Left kidney (tissue), 2 donors: ENCODE results near the gene AAK1. TPM values are rescaled to one million over a fixed set of nuclear protein-coding genes. Genes with fewer than 3 reads are reported as not detected.
"Not testable (repeated sequence)": the region's sequence is repeated elsewhere in the genome, so short reads cannot be mapped to it uniquely, and the experiment has no call there.

Source experiments
- DNase-seq: peaks from one replicate; pipeline ENCODE4 v3.0.0-alpha.2; 2013
- polyA plus RNA-seq: library from polyadenylated mRNA; unstranded; fragments of 120-200 nt; gene quantifications from one replicate; pipeline ENCODE4 v1.2.1, GENCODE V29; 2013; ENCODE audit not compliant: insufficient read length

AAK1 gene
- polyA plus RNA-seq, 1 donor = 26.5 TPM

DNA sequence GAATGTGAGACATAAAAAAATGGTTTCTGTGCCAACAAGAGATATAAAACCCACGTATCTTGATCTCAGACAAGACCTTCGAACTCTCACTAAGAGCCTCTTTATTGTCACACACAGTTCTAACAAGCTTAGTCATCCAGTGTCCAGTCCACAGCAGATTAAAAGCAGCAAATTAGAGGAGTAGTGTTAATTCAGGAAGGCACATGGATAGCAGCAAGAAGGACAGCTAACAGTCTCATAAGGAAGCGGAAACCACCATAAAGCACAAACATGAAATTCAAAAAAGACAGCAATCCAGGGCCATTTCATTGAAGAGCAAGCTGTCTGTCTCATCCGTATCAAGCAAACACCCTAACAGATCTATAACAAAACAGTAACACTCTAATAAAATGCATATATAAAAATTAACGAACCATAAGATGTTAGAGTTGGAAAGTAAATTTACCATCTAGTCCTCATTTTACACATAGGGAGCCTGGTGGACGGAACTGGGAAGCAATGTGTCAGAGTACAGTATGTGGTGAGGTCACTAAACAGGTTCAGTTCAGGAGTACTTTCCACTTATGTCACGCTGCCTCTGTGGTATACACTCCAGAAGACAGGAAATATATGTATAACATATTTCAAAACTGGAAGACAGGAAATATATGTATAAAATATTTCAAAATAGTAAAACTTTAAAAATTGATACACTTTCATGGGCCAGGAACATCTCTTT lies 18.3 kb downstream of the AAK1 start:
- no peak for DNase-seq

DNA sequence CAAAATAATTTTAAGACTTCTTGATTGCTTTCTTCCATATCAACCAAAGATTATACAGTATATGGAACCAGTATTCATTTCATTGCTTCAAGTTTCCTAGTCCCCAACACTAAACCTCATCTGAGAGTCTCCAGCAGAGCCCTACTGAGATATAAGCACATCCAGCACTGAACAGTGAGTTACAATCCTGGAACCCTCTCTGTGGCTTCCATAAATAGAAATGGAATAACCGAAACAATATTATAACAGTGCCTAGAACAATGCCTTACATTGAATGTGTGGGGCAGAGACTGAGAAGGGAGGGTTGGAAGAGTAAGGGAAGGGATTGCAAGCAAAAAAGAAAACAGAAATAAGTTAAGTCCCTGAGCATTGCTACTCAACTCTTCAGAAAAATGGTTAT lies 18.9 kb downstream of the AAK1 start:
- no peak for DNase-seq

DNA sequence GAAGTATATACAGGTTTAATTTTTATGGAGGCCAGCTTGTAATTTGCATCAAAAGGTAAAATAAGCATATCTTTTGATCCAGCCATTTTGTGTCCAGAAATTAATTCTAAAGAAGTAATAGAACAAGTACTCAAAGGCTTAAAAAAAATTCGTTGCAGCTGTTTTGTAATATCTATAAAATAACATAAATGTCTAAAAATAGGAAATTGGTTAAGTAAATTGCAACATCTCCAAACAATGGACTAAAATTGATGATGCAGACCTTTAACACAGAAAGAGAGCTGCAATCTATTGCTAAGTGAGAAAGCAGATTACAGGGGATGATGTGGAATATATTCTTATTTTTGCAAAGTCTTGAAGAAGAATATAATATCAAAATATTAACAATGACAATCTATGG lies 19.4 kb downstream of the AAK1 start:
- no peak for DNase-seq

DNA sequence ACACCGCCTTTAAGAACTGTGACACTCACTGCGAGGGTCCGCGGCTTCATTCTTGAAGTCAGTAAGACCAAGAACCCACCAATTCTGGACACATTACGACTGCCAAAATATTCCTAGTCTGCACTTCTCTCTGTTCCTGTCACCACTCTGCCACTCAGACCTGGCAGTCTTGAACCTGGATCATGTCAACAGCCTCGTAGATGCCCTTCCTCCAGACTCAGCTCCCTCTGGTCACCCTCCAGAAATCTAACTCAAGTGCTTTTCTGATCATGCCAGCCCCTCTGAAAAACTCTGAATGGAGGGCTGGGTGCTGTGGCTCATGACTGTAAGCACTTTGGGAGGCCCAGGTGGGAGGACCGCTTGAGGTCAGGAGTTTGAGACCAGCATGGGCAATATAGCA lies 20.3 kb downstream of the AAK1 start:
- DNase-seq = no peak

DNA sequence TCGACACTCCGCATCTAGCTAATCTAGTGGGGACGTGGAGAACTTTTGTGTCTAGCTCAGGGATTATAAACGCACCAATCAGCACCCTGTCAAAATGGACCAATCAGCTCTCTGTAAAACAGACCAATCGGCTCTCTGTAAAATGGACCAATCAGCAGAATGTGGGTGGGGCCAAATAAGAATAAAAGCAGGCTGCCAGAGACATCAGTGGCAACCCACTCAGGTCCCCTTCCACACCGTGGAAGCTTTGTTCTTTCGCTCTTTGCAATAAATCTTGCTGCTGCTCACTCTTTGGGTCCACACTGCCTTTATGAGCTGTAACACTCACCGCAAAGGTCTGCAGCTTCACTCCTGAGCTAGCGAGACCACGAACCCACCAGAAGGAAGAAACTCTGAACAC lies 20.7 kb downstream of the AAK1 start:
- not testable (repeated sequence) for DNase-seq

DNA sequence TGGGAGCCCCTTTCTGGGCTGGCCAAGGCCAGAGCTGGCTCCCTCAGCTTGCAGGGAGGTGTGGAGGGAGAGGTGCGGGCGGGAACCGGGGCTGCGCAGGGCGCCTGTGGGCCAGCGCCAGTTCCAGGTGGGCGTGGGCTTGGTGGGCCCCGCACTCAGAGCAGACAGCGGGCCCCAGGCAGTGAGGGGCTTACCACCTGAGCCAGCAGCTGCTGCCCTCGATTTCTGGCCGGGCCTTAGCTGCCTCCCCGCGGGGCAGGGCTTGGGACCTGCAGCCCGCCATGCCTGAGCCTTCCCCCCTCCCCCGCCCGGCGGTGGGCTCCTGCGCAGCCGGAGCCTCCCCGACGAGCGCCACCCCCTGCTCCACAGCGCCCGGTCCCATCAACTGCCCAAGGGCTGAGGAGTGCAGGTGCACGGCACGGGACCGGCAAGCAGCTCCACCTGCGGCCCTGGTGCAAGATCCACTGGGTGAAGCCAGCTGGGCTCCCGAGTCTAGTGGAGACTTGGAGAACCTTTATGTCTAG lies 21.5 kb downstream of the AAK1 start:
- not testable (repeated sequence) for DNase-seq

DNA sequence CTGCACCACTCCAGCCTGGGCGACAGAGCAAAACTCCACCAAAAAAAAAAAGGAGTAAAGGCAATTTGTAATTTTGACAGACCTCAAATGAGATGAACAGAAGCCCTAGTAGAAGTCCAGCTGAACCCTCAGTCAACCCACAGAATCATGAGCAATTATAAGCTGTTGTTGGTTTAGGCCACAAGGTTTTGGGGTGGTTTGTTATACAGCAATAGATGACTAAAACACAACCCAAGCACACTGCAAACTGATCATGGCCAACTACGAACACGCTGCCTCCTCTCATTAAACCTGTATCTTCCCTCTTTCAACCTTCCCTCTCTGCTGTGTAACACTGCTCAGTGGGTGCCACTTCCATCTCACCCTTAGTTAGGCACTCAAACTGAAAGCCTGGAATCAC lies 22.1 kb downstream of the AAK1 start:
- DNase-seq = no peak

DNA sequence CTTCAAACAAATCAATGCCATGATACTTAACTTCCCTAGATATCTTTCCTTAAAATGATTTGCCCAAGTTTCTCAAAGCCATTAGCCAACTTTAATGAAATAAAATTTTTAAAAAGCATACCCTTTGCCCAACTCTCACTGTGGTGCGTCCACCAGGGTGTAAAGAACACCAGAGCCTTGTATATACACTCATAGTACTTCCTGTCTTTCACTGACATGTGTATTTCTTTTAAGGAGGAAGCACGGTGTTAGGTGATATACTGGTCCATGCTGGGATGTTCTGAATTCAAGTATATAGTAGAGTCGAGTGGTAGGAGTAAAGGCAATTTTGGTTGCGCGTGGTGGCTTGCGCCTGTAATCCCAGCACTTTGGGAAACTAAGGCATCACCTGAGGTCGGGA lies 22.7 kb downstream of the AAK1 start:
- DNase-seq = no peak

DNA sequence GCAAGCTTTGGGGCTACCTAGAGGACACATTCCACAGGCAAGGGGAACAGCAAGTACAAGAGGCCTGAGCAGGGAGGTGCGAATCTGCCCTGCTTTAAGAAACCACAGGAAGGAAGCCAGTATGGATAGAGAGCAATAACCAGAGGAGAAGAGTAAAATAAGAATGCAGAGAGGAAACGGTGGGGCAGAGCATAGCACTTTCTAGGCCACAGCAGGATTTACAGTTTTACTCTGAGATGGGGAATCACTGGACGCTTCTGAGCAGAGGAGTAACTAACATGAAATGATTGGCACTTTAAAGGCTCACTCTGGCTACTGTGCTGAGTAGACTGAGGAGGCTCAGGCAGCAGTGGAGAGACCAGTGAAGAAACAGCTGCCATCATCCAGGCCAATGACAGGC lies 23.8 kb downstream of the AAK1 start:
- no peak for DNase-seq

DNA sequence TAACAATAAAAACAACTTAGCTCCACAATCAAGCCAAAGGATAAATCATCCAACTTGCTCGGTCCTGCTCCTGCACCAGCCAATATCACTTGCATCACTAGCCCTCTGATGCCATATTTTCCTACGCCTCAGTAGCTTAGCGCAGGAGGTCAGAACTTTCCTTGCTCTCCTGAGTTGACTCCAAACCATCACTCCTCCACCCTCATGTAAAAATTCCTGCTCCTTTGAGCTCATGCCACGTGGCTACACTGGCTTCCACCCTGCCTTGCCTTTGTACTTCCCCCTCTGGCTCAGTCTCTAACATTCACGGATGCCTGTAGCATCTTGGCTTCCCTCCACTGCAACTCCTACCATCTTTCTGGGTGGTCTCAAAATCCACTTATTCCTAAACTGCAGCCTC lies 25.2 kb downstream of the AAK1 start:
- DNase-seq = no peak

DNA sequence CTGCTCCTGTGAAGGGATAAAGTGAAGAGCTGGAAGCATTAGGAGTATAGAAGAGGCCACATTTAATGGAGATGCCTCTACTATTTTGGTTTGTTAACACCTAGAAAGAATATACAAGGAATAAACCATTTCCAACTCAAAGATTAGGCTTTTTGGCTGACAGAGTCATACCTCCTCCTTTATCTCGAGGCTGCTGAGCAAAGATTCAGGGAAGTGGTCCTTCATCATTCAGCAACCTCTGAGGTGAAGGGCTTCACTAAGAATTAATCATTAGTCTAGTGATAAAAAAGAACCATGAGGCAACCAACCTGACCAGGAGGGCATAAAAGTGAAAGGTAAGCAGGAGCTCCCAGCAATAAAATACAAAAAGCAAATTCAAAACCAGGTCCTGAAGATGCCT lies 25.8 kb downstream of the AAK1 start:
- DNase-seq = no peak

DNA sequence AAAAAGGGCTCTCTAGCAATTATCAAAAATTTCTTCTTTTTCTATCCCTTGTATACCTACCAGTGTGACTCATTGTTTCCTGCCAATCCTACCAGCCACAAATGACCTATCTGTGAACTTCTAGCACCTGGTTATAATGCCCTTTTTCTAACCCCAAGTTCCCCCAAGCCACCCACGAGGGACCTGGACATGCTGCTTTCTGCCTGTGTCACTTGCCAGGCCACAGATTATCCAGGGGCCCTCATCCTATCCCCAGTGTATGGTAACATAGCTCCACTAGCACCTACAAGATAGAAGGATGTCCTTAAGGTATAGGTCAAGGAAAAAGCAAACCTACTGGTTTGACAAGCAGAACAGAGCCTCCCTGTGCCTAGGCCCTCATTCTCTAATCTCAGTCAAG lies 26.8 kb downstream of the AAK1 start:
- DNase-seq = no peak

DNA sequence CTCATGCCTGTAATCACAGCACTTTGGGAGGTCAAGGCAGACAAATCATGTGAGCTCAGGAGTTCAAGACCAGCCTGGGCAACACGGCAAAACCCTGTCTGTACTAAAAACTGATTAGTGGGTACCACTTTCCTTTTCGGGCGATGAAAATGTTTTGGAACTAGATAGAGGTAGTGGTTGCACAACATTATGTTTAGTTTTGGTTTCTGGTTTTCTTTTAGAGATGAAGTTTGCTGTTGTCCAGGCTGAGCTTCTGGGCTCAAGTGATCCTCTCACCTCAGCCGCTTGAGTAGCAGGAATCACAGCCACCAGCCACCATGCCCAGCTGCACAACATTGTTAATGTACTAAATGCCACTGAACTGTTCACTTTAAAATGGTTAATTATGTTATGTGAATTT lies 27.6 kb downstream of the AAK1 start:
- DNase-seq = no peak

DNA sequence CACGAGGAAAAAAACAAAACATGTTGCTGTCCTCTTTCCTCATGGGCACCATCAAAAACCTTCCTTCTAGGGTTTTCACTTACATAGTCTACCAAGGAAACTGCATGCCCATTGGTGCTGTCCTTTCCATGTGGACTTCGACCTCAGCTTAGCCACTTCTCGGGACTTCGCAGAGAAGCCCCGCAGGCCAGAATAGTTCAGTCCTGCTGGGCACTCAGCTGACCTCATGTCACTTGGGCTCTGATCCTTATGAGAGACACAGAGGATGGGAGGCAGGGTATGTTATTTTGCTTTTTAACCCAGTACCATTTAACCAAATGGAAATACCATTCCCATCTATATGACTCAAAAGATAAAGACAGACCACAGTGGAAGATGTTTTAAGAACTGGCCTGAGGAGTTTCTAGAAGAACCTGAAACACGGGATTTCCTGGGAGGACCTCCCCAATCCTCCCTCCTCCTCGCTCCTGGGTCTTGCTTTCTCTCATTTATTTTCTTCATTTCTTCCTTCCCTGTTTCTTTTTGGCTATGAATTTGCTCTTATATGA lies 28.4 kb downstream of the AAK1 start:
- DNase-seq = no peak

DNA sequence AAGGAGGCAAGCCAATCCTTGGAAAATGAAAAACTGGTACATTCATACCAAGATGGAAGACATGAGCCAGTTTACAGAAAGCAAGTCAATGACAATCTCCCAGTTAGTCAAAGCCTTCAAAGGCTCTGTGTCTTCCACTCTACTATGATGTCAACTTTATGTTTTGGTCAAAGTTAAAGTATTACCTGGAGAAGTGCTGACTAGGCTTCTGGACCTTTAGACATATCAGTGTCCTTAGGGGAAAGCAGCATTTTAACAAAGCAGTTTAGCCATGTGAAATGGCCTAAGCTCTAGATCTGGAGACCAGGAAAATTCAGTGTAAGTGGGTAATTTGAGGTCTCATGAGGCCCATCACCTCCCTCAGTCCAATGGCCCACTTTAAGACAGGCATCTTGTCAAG lies 30.8 kb downstream of the AAK1 start:
- DNase-seq = no peak

DNA sequence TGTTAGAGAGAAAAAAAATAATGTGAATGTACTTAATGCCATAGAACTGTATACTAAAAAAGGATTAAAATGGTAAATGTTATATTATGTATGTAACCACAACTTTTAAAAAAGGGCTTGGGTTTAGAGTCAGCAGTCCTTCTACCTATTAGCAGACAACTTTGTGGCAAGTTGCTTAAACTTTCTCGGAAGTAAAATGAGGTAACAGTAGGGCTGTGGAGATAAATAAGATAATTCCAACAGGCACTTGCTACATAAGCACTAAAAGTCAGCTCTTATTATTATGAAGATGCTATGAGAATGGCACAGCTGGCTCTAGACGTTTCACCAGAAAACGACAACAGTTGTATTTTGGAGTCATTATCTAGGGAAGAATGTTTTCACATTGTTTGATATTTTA lies 31.3 kb downstream of the AAK1 start:
- no peak for DNase-seq

DNA sequence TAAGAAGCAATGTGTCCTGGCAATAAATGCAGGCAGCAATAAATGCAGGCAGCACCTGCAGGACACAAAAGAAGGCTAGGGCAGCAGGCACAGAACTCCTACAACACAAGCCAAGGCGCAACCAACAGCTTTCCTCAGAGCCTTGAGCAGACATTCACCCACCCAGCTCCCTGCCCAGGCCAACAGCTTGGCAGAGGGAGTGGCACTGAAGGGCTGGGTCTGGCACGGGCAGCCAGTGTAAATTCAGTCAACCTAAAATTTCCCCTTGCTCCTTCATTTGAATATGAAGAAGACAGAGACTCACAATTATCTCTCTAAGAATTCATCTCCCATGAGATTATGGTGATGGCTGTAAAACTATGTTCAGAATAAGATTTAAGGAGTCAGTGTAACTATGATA lies 35.4 kb downstream of the AAK1 start:
- DNase-seq = no peak

DNA sequence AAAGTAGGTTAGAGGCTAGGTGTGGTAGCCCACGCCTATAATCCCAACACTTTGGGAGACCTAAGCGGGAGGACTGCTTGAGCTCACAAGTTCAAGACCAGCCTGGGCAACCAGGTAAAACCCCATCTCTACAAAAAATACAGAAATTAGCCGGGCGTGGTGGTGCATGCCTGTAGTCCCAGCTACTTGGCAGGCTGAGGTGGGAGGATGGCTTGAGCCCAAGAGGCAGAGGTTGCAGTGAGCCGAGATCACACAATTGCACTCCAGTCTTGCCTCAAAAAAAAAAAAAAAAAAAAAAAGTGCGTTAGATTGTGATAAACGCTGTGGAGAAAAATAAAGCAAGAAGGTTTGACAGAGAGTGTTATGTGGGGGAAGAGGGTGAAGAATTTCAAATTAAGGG lies 36.8 kb downstream of the AAK1 start:
- not testable (repeated sequence) for DNase-seq

DNA sequence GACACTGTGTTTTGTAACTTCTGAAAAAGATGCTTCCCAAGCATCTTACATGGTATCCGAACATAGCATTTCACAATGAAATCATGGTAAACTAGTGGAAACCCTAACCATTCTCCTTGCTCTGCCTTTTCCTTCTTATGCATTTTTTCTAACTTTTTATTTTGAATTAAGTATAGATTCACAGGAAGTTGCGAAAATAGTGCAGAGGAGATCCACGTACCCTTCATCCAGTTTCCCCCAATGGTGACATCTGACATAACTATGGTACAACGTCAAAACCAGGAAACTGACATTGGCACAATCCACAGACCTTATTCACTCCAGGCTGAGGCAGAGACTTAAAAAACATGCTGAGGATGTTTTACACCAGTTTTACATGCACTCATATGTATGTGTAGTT lies 38.3 kb downstream of the AAK1 start:
- no peak for DNase-seq

DNA sequence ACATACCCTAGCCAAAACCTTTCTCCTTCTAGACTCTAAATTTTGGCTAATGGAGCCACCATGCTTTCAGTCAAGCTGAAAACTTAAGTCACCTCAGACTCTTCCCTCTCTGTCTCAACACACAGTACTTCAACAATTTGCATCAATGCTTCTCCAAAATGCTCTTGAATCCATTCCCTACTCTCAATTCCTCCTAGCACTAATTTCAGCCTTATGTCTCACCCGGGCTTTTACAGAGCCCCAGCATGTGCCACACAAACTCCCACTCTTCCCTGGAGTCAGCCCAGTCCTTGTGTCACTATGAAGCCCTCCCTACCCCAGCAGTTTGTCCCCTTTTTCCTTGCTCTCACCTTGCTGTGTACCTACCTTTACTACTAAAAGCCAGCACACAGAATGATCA lies 38.7 kb downstream of the AAK1 start:
- DNase-seq = no peak

DNA sequence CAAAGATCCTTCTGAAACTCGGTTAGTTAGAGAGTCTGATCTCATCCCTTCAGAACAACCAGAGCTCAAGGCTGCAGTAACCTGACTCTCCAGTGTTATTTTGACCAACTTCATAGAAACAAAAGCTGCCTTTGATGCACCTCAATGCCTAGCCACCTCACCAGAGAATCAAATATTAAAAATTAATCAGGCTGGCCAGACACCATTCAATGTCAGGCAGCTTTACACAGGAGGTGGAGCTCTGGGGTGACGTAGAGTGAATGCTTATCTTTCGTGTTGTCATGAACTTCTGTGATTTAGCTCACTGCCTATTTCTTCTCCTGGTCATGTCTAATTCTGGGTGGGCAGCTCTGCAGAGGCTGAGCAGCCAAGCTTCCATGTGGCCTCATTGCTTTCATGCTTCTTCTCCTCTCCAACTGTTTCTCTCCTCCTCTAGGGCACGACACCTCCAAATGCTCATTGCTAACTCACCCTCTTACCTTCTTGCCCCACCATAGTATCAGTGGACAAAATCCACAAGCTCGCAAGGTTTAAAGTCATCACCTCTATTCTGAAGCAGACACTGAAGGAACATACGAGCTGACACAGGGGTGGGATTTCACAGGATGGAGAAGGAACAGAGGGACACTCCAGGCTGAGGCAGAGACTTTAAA lies 39.4 kb downstream of the AAK1 start:
- DNase-seq = no peak

DNA sequence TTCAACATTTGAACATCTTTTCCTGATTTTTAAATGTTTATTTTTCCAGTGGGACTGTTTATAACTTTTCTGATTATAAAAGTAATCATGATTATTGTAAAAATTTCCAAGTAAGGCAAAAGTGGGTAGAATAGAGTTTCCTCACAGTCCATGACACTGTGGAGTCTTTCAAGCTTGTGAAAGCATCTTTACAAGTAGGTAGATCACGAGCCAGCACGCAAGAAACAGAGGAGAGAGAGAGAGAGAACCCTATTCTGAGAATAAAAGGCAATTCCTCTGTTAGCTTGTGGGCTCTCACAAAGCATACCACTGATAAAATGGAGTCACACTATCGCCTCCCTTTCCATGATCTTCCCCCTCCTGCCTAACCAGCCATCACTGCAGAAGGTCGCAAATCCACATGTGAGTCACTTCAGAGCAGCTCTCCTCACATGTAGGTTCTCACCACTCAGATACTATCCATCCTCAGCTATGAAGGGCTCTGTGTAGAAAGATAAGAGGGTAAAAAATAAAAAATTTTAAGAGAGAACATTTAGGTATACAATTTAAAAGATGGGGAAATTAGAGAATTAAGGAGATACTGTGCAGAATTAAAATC lies 40.3 kb downstream of the AAK1 start:
- DNase-seq = no peak

DNA sequence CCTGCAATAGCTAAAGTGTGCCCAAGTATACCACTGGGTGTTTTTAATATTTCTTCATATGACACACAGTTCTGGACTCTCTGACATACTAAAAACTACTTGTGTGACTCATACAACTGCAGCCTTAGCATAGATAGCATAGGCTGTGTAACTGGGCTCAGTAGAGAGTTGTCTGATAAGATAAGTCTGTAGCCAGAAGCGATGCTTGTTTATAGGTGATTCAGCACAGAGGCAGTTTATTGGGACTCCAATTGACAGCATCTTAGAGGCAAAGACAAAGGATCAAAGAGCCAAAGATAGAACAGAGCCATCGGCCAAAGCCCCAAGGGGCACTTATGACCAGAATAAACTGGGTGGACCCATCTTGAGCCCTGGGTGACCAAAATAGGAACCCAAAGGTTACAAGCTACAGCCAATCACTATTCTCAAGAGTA lies 42.3 kb downstream of the AAK1 start:
- no peak for DNase-seq
